CD14-positive monocyte (primary cell): ENCODE data around the gene FCHO1. TPM values are rescaled to one million over a fixed set of nuclear protein-coding genes. Genes with fewer than 3 reads are reported as not detected.

ENCODE experiments used
- DNase-seq, 3 donors: peaks; one replicate each; pipeline ENCODE4 v3.0.0-alpha.2; 2011 to 2022
- H2AFZ ChIP-seq: 2 replicates; pipeline ENCODE4 v1.6.0; 2012; ENCODE audit warnings: mild to moderate bottlenecking, low read depth, low read length, inconsistent platforms; ENCODE audit not compliant: insufficient read depth, poor library complexity, severe bottlenecking
- H3K27ac ChIP-seq, 2 donors: 1 replicate in 1 of 2; 2 replicates in 1 of 2; pipeline ENCODE4 v1.5.1; 2012 to 2013; ENCODE audit warnings: low read length in 2 of 2, control low read depth in 1 of 2, inconsistent platforms in 1 of 2, low read depth in 1 of 2, mild to moderate bottlenecking in 1 of 2
- H3K27me3 ChIP-seq, 2 donors: one replicate each; pipeline versions ENCODE4 v1.6.0 to v1.6.1; 2011 to 2013; ENCODE audit warnings: low read length in 2 of 2; ENCODE audit not compliant: control insufficient read depth in 2 of 2, insufficient read depth in 2 of 2
- H3K36me3 ChIP-seq, 2 donors: replicated peaks in 1 of 2; 1 replicate in 1 of 2; 2 replicates in 1 of 2; pipeline versions ENCODE4 v1.5.1 to v1.6.1; 2012 to 2013; ENCODE audit warnings: low read length in 2 of 2, control low read depth in 1 of 2, inconsistent platforms in 1 of 2, mild to moderate bottlenecking in 1 of 2; ENCODE audit not compliant: insufficient read depth in 2 of 2, control insufficient read depth in 1 of 2
- H3K4me1 ChIP-seq, 2 donors: 1 replicate in 1 of 2; 2 replicates in 1 of 2; pipeline versions ENCODE4 v1.5.1 to v1.6.1; 2012 to 2013; ENCODE audit warnings: low read length in 2 of 2, control low read depth in 1 of 2, inconsistent platforms in 1 of 2, mild to moderate bottlenecking in 1 of 2, moderate library complexity in 1 of 2; ENCODE audit not compliant: insufficient read depth in 2 of 2, control insufficient read depth in 1 of 2
- H3K4me2 ChIP-seq: replicated peaks from 2 replicates; pipeline ENCODE3; 2012; ENCODE audit warnings: low read length, moderate library complexity, mild to moderate bottlenecking; ENCODE audit not compliant: poor library complexity, severe bottlenecking; ENCODE audit errors: extremely low read depth
- H3K4me3 ChIP-seq, 3 experiments: fragments of 200-600 bp in 1 of 3; sonication (generic) in 1 of 3; replicated peaks in 1 of 3; 1 replicate in 2 of 3; 2 replicates in 1 of 3; pipeline ENCODE4 v1.5.1; 2011 to 2013; ENCODE audit warnings: low read length in 3 of 3, mild to moderate bottlenecking in 3 of 3, control low read depth in 2 of 3, low read depth in 2 of 3, inconsistent platforms in 1 of 3, moderate library complexity in 1 of 3
- H3K79me2 ChIP-seq: 2 replicates; pipeline ENCODE4 v1.6.0; 2012; ENCODE audit warnings: mild to moderate bottlenecking, control low read depth, inconsistent platforms, low read length, moderate library complexity; ENCODE audit not compliant: insufficient read depth
- H3K9ac ChIP-seq: 2 replicates; pipeline ENCODE4 v1.6.0; 2017; ENCODE audit warnings: low read length, mild to moderate bottlenecking; ENCODE audit not compliant: insufficient read depth, poor library complexity, severe bottlenecking
- H3K9me3 ChIP-seq, 2 donors: replicated peaks in 1 of 2; 1 replicate in 1 of 2; 2 replicates in 1 of 2; pipeline versions ENCODE4 v1.5.1 to v1.6.1; 2012 to 2013; ENCODE audit warnings: low read length in 2 of 2, control low read depth in 1 of 2; ENCODE audit not compliant: control insufficient read depth in 1 of 2, insufficient read depth in 1 of 2
- H4K20me1 ChIP-seq: 2 replicates; pipeline ENCODE4 v1.6.0; 2012; ENCODE audit warnings: mild to moderate bottlenecking, low read length, control low read depth, moderate library complexity; ENCODE audit not compliant: insufficient read depth
- H3K27ac Mint-ChIP-seq, 7 donors: one replicate each; pipeline ENCODE4 v1.8.0; 2020; ENCODE audit warnings: mild to moderate bottlenecking in 7 of 7, mixed read lengths in 7 of 7, moderate library complexity in 6 of 7, inconsistent platforms in 2 of 7
- H3K27me3 Mint-ChIP-seq, 3 donors: one replicate each; pipeline ENCODE4 v1.8.0; 2021 to 2022; ENCODE audit warnings: low read depth in 3 of 3, mild to moderate bottlenecking in 3 of 3, mixed read lengths in 3 of 3, moderate library complexity in 3 of 3, inconsistent platforms in 1 of 3
- H3K36me3 Mint-ChIP-seq, 2 donors: one replicate each; pipeline ENCODE4 v1.8.0; 2020; ENCODE audit warnings: mixed read lengths in 2 of 2, inconsistent platforms in 1 of 2, mild to moderate bottlenecking in 1 of 2
- H3K4me1 Mint-ChIP-seq: one replicate; pipeline ENCODE4 v1.8.0; 2020; ENCODE audit warnings: mild to moderate bottlenecking, mixed read lengths
- H3K4me3 Mint-ChIP-seq, 2 donors: one replicate each; pipeline ENCODE4 v1.8.0; 2020; ENCODE audit warnings: mild to moderate bottlenecking in 2 of 2, mixed read lengths in 2 of 2, moderate library complexity in 1 of 2
- H3K9me3 Mint-ChIP-seq, 7 donors: one replicate each; pipeline ENCODE4 v1.8.0; 2020 to 2022; ENCODE audit warnings: mixed read lengths in 7 of 7, mild to moderate bottlenecking in 6 of 7, moderate library complexity in 6 of 7, inconsistent platforms in 2 of 7
- CTCF ChIP-seq: fragments of 200-600 bp; IDR thresholded peaks from one replicate; pipeline ENCODE4 v1.8.0; 2022; ENCODE audit warnings: antibody characterized with exemption, mild to moderate bottlenecking
- WGBS: methylation state at CpG from one replicate; pipeline ENCODE4 v1.1.5; 2013; ENCODE audit warnings: missing lambda C conversion rate; ENCODE audit not compliant: insufficient coverage; 5-methylcytosine and 5-hydroxymethylcytosine counted together
- intact Hi-C, 2 donors: fragments of 100-400 bp; cut with micrococcal nuclease; formaldehyde crosslinking; loops; one replicate each; pipeline versions ENCODE4 v1.15.0 to v1.15.1; 2023
- polyA plus RNA-seq, 3 donors: library from polyadenylated mRNA; depleted of rRNA in 1 of 3; unstranded in 2 of 3; stranded (reverse) in 1 of 3; fragments of 300-500 nt in 2 of 3; fragments of >200 nt in 1 of 3; fragmentation: Illumina TruSeq in 2 of 3; gene quantifications; 1 replicate in 2 of 3; 2 replicates in 1 of 3; pipeline ENCODE4 v1.2.3, GENCODE V29; 2012 to 2021

FCHO1 gene
- polyA plus RNA-seq, 3 donors: 11.4 to 32.0 (median 13.4) TPM

GRCh38 chr19:17733127-17733526, 18.1 kb upstream of the FCHO1 start:
- Mint-ChIP-seq H3K27me3 (no peaks in the 10 kb centered on the region), H3K4me1 (peaks cover 18% of the 10 kb centered on the region), H3K27ac (peak overlapping the region in 1 of 7 donors; percentile 6), H3K36me3 (peaks cover 76 to 97% of the 10 kb centered on the region in 2 donors), H3K4me3 (no peak overlapping the region), H3K9me3 (peaks cover 0 to 3% (median 0%) of the 10 kb centered on the region in 7 donors)
- H4K20me1 ChIP-seq: peaks cover 74% of the 10 kb centered on the region
- H2AFZ ChIP-seq: no peak overlapping the region
- H3K79me2 ChIP-seq: peaks cover 50% of the 10 kb centered on the region
- no peak overlapping the region for H3K27ac ChIP-seq
- intact Hi-C loops: no loop called here
- H3K36me3 ChIP-seq: peaks cover 65 to 100% of the 10 kb centered on the region in 2 donors
- H3K4me2 ChIP-seq: no peak overlapping the region
- H3K4me3 ChIP-seq: no peak overlapping the region
- 97% methylated on average over 19 of the region's 22 CpGs for WGBS
- no peak for DNase-seq
- H3K9ac ChIP-seq: no peak overlapping the region
- TF ChIP-seq CTCF: no peak
- H3K9me3 ChIP-seq: no peaks in the 10 kb centered on the region
- H3K27me3 ChIP-seq: no peaks in the 10 kb centered on the region
- peaks cover 0 to 5% of the 10 kb centered on the region in 2 donors for H3K4me1 ChIP-seq

GRCh38 chr19:17734146-17734545, 17.1 kb upstream of the FCHO1 start:
- H3K9me3 Mint-ChIP-seq: peaks cover 0 to 3% (median 0%) of the 10 kb centered on the region in 7 donors
- H3K27ac Mint-ChIP-seq: peak overlapping the region in 4 of 7 donors; percentile 1 to 66 (median 28)
- peaks cover 40% of the 10 kb centered on the region for H3K79me2 ChIP-seq
- H3K9ac ChIP-seq: no peak overlapping the region
- peaks cover 26% of the 10 kb centered on the region for H3K4me1 Mint-ChIP-seq
- WGBS: 97% methylated on average over 13 of the region's 16 CpGs
- no peak for DNase-seq
- peaks cover 76 to 93% of the 10 kb centered on the region in 2 donors for H3K36me3 Mint-ChIP-seq
- H3K4me3 ChIP-seq: no peak overlapping the region
- H4K20me1 ChIP-seq: peaks cover 64% of the 10 kb centered on the region
- peaks cover 56 to 90% of the 10 kb centered on the region in 2 donors for H3K36me3 ChIP-seq
- no peak overlapping the region for H2AFZ ChIP-seq
- no peak overlapping the region for H3K4me3 Mint-ChIP-seq
- peaks cover 0 to 7% of the 10 kb centered on the region in 2 donors for H3K4me1 ChIP-seq
- no peaks in the 10 kb centered on the region for H3K27me3 Mint-ChIP-seq
- H3K9me3 ChIP-seq: no peaks in the 10 kb centered on the region
- no peak for TF ChIP-seq CTCF
- H3K27ac ChIP-seq: no peak overlapping the region
- no peaks in the 10 kb centered on the region for H3K27me3 ChIP-seq
- intact Hi-C loops: no loop called here
- H3K4me2 ChIP-seq: no peak overlapping the region
